Karpas-422 (cell line): Measurements from ENCODE around the gene PCDHB7. TPM values are rescaled to one million over a fixed set of nuclear protein-coding genes. Genes with fewer than 3 reads are reported as not detected.
"Not testable (repeated sequence)": the region's sequence is repeated elsewhere in the genome, so short reads cannot be mapped to it uniquely, and the experiment has no call there.

Source experiments
- DNase-seq: peaks from one replicate; pipeline ENCODE4 v3.0.0-alpha.2; 2015
- H2AFZ ChIP-seq: fragments of 200-600 bp; sonication (generic); 2 replicates; pipeline ENCODE4 v1.6.1; 2014; ENCODE audit warnings: antibody characterized with exemption, low read length, mixed read lengths
- H3K27ac ChIP-seq: fragments of 200-600 bp; sonication (generic); 2 replicates; pipeline ENCODE4 v1.5.1; 2014; ENCODE audit warnings: mild to moderate bottlenecking, low read length, moderate library complexity
- H3K27me3 ChIP-seq: fragments of 200-600 bp; sonication (generic); 2 replicates; pipeline ENCODE4 v1.6.1; 2014; ENCODE audit warnings: low read length, mixed read lengths
- H3K36me3 ChIP-seq: fragments of 200-600 bp; sonication (generic); 2 replicates; pipeline ENCODE4 v1.6.1; 2014; ENCODE audit warnings: low read length, mixed read lengths; ENCODE audit not compliant: insufficient read depth
- H3K4me1 ChIP-seq: fragments of 200-600 bp; sonication (generic); 2 replicates; pipeline ENCODE4 v1.6.1; 2014; ENCODE audit warnings: mild to moderate bottlenecking, low read length, mixed read lengths
- H3K4me2 ChIP-seq: fragments of 200-600 bp; sonication (generic); 2 replicates; pipeline ENCODE4 v1.6.1; 2014; ENCODE audit warnings: low read length, low read depth, mild to moderate bottlenecking; ENCODE audit not compliant: poor library complexity, severe bottlenecking
- H3K4me3 ChIP-seq: fragments of 200-600 bp; sonication (generic); 2 replicates; pipeline ENCODE4 v1.5.1; 2014; ENCODE audit warnings: mild to moderate bottlenecking, antibody characterized with exemption, low read length, mixed read lengths
- H3K79me2 ChIP-seq: fragments of 200-600 bp; sonication (generic); 2 replicates; pipeline ENCODE4 v1.6.1; 2014; ENCODE audit warnings: mild to moderate bottlenecking, low read length, mixed read lengths
- H3K9ac ChIP-seq: fragments of 200-600 bp; sonication (generic); 2 replicates; pipeline ENCODE4 v1.6.0; 2014; ENCODE audit warnings: low read length
- H3K9me2 ChIP-seq: fragments of 200-600 bp; sonication (generic), shearing (Covaris generic); replicated peaks from 2 replicates; pipeline ENCODE4 v1.6.0; 2014; ENCODE audit warnings: mild to moderate bottlenecking, low read length, moderate library complexity; ENCODE audit not compliant: insufficient read depth
- H3K9me3 ChIP-seq: fragments of 300-700, 200-600 bp; sonication (generic); 2 replicates; pipeline ENCODE4 v1.6.1; 2014; ENCODE audit warnings: low read length, mixed read lengths
- H4K20me1 ChIP-seq: fragments of 200-600 bp; sonication (generic); 2 replicates; pipeline ENCODE4 v1.6.1; 2014; ENCODE audit warnings: mild to moderate bottlenecking, antibody characterized with exemption, low read length, low read depth; ENCODE audit not compliant: insufficient read depth
- total RNA-seq: library from RNA; depleted of rRNA; stranded (reverse); fragments of >200 nt; shearing (Covaris generic); gene quantifications from 2 replicates; pipeline ENCODE4 v1.2.3, GENCODE V29; 2014; ENCODE audit warnings: low replicate concordance; rRNA removed

The PCDHB7 gene
- not detected in 2 replicates for total RNA-seq

- H3K4me3 ChIP-seq: peak within 1 kb of the TSS; percentile 29; the same call in 1 of the 2 replicates
- no peaks in the 10 kb centered on the region for H3K9me3 ChIP-seq
- no peaks in the 10 kb centered on the region for H3K79me2 ChIP-seq
- no peaks in the 10 kb centered on the region for H3K27me3 ChIP-seq
- no peaks in the 10 kb centered on the region for H3K9me2 ChIP-seq
- peak; percentile 80 for DNase-seq
- peak within 1 kb of the TSS; percentile 54; the same call in 1 of the 2 replicates for H2AFZ ChIP-seq
- peak within 1 kb of the TSS; percentile 31 for H3K9ac ChIP-seq
- H3K4me1 ChIP-seq: peaks cover 6% of the 10 kb centered on the region
- peak within 1 kb of the TSS; percentile 48 for H3K4me2 ChIP-seq
- no peak within 1 kb of the TSS for H3K27ac ChIP-seq
- H4K20me1 ChIP-seq: no peaks in the 10 kb centered on the region
- no peaks in the 10 kb centered on the region for H3K36me3 ChIP-seq
These were observed at the start of gene PCDHB7 for GRCh38 chr5:141172381-141173204. Gene PCDHB7, plus strand, starts transcription at chr5:141172644. Its CDS starts 192 bp downstream, at chr5:141172836.

GRCh38 chr5:141123396-141124135, 48.9 kb upstream of the PCDHB7 start:
- not testable (repeated sequence) for H3K9ac ChIP-seq, H3K79me2 ChIP-seq, DNase-seq, H4K20me1 ChIP-seq, H3K27me3 ChIP-seq, H3K27ac ChIP-seq, H3K9me3 ChIP-seq, H3K4me3 ChIP-seq, H3K36me3 ChIP-seq, H3K9me2 ChIP-seq, H2AFZ ChIP-seq, H3K4me2 ChIP-seq, H3K4me1 ChIP-seq

- no peak for DNase-seq
- H3K9ac ChIP-seq: no peak overlapping the region
- H3K27ac ChIP-seq: no peak overlapping the region
- H4K20me1 ChIP-seq: no peaks in the 10 kb centered on the region
- H3K9me2 ChIP-seq: no peaks in the 10 kb centered on the region
- H3K4me2 ChIP-seq: no peak overlapping the region
- H3K4me1 ChIP-seq: no peaks in the 10 kb centered on the region
- H3K9me3 ChIP-seq: no peaks in the 10 kb centered on the region
- H3K79me2 ChIP-seq: no peaks in the 10 kb centered on the region
- H3K4me3 ChIP-seq: no peak overlapping the region
- no peaks in the 10 kb centered on the region for H3K27me3 ChIP-seq
- no peak overlapping the region for H2AFZ ChIP-seq
- no peaks in the 10 kb centered on the region for H3K36me3 ChIP-seq
These were observed 45.1 kb upstream of the PCDHB7 start for GRCh38 chr5:141127305-141127704.

- Histone ChIP-seq H4K20me1 (no peaks in the 10 kb centered on the region), H3K27me3 (no peaks in the 10 kb centered on the region), H3K4me2 (no peak within 1 kb of the TSS), H3K27ac (no peak within 1 kb of the TSS), H2AFZ (no peak within 1 kb of the TSS), H3K4me1 (no peaks in the 10 kb centered on the region), H3K36me3 (no peaks in the 10 kb centered on the region), H3K79me2 (no peaks in the 10 kb centered on the region), H3K9me3 (0 out of 2 replicates have a peak, but pooled peaks cover 2% of the 10 kb centered on the region), H3K9me2 (no peaks in the 10 kb centered on the region), H3K9ac (no peak within 1 kb of the TSS), H3K4me3 (no peak within 1 kb of the TSS)
- peak; percentile 62 for DNase-seq
These were observed 37.3 kb upstream of the PCDHB7 start, which contains the start of gene PCDHB5 for GRCh38 chr5:141135030-141135717. Gene PCDHB5, plus strand, starts transcription at chr5:141135206. Its CDS starts 229 bp downstream, at chr5:141135435.

- Histone ChIP-seq H3K4me1 (no peaks in the 10 kb centered on the region), H3K9me3 (0 out of 2 replicates have a peak, but pooled peaks cover 2% of the 10 kb centered on the region), H3K9ac (no peak overlapping the region), H3K27me3 (no peaks in the 10 kb centered on the region), H3K9me2 (no peaks in the 10 kb centered on the region), H2AFZ (no peak overlapping the region), H3K79me2 (no peaks in the 10 kb centered on the region), H3K36me3 (no peaks in the 10 kb centered on the region), H4K20me1 (no peaks in the 10 kb centered on the region), H3K4me3 (no peak overlapping the region), H3K27ac (no peak overlapping the region), H3K4me2 (no peak overlapping the region)
- DNase-seq: no peak
These were observed 36.7 kb upstream of the PCDHB7 start for GRCh38 chr5:141135718-141136266.

- H3K9me2 ChIP-seq, H2AFZ ChIP-seq, H3K4me2 ChIP-seq, H3K4me1 ChIP-seq, DNase-seq, H3K36me3 ChIP-seq, H4K20me1 ChIP-seq, H3K79me2 ChIP-seq, H3K27me3 ChIP-seq, H3K4me3 ChIP-seq, H3K27ac ChIP-seq, H3K9me3 ChIP-seq, H3K9ac ChIP-seq: not testable (repeated sequence)
These were observed 35.1 kb upstream of the PCDHB7 start for GRCh38 chr5:141137346-141137745.

GRCh38 chr5:141149812-141150211, 22.6 kb upstream of the PCDHB7 start, which contains the start of gene PCDHB6:
Gene PCDHB6, plus strand, starts transcription at chr5:141150057. Its CDS starts 201 bp downstream, at chr5:141150258.
- no peak within 1 kb of the TSS for H2AFZ ChIP-seq
- H3K4me1 ChIP-seq: no peaks in the 10 kb centered on the region
- peak; percentile 63 for DNase-seq
- no peaks in the 10 kb centered on the region for H3K27me3 ChIP-seq
- H3K9me2 ChIP-seq: no peaks in the 10 kb centered on the region
- no peaks in the 10 kb centered on the region for H3K79me2 ChIP-seq
- no peaks in the 10 kb centered on the region for H4K20me1 ChIP-seq
- H3K36me3 ChIP-seq: no peaks in the 10 kb centered on the region
- H3K27ac ChIP-seq: no peak within 1 kb of the TSS
- H3K9ac ChIP-seq: no peak within 1 kb of the TSS
- no peak within 1 kb of the TSS for H3K4me3 ChIP-seq
- no peaks in the 10 kb centered on the region for H3K9me3 ChIP-seq
- no peak within 1 kb of the TSS for H3K4me2 ChIP-seq
